Neuronal stem cell (in vitro differentiated cells): Measurements from ENCODE around the gene MTG2.

Source experiments
- DNase-seq: peaks from one replicate; pipeline ENCODE4 v3.0.0-alpha.2; 2013; ENCODE audit warnings: low spot score
- H2AFZ ChIP-seq: one replicate; pipeline ENCODE4 v1.6.1; 2013; ENCODE audit warnings: mild to moderate bottlenecking, low read length, inconsistent platforms
- H2AK5ac ChIP-seq: 2 replicates; pipeline ENCODE4 v1.6.1; 2013; ENCODE audit warnings: low read depth, mild to moderate bottlenecking, inconsistent platforms, low read length, moderate library complexity, mixed read lengths
- H2BK120ac ChIP-seq: 2 replicates; pipeline ENCODE4 v1.6.1; 2013; ENCODE audit warnings: low read depth, mild to moderate bottlenecking, inconsistent platforms, low read length, moderate library complexity, mixed read lengths
- H2BK12ac ChIP-seq: one replicate; pipeline ENCODE4 v1.6.1; 2013; ENCODE audit warnings: low read length, inconsistent platforms
- H2BK15ac ChIP-seq: 2 replicates; pipeline ENCODE4 v1.6.1; 2013; ENCODE audit warnings: mild to moderate bottlenecking, low read length, inconsistent platforms, mixed read lengths
- H2BK5ac ChIP-seq: one replicate; pipeline ENCODE4 v1.6.1; 2013; ENCODE audit warnings: inconsistent platforms, mild to moderate bottlenecking, low read length, moderate library complexity
- H3K14ac ChIP-seq: one replicate; pipeline ENCODE4 v1.6.1; 2013; ENCODE audit warnings: low read length, inconsistent platforms
- H3K18ac ChIP-seq: 2 replicates; pipeline ENCODE4 v1.6.1; 2013; ENCODE audit warnings: low read length, inconsistent platforms
- H3K23ac ChIP-seq: 2 replicates; pipeline ENCODE4 v1.6.1; 2013; ENCODE audit warnings: low read depth, mild to moderate bottlenecking, mixed read lengths, low read length, inconsistent platforms; ENCODE audit not compliant: poor library complexity
- H3K27ac ChIP-seq: replicated peaks from 3 replicates; pipeline ENCODE4 v1.5.1; 2013; ENCODE audit warnings: low read length, inconsistent platforms
- H3K27me3 ChIP-seq, 3 experiments: 2 replicates each; pipeline ENCODE4 v1.6.1; 2013; ENCODE audit warnings: low read length in 3 of 3, mild to moderate bottlenecking in 2 of 3, inconsistent platforms in 1 of 3, low read depth in 1 of 3, mixed read lengths in 1 of 3, moderate library complexity in 1 of 3; ENCODE audit not compliant: control insufficient read depth in 3 of 3, insufficient read depth in 3 of 3
- H3K36me3 ChIP-seq, 2 donors: replicated peaks in 1 of 2; 2 replicates each; pipeline ENCODE4 v1.6.1; 2013; ENCODE audit warnings: low read length in 2 of 2; ENCODE audit not compliant: control insufficient read depth in 2 of 2, insufficient read depth in 2 of 2
- H3K4ac ChIP-seq: 2 replicates; pipeline ENCODE4 v1.6.1; 2013; ENCODE audit warnings: inconsistent platforms, mild to moderate bottlenecking, low read length, moderate library complexity
- H3K4me1 ChIP-seq, 2 donors: 1 replicate in 1 of 2; 2 replicates in 1 of 2; pipeline ENCODE4 v1.6.1; 2013; ENCODE audit warnings: low read length in 2 of 2, low read depth in 1 of 2; ENCODE audit not compliant: control insufficient read depth in 2 of 2, insufficient read depth in 1 of 2
- H3K4me2 ChIP-seq: one replicate; pipeline ENCODE4 v1.6.1; 2013; ENCODE audit warnings: mild to moderate bottlenecking, low read length, inconsistent platforms; ENCODE audit not compliant: insufficient read depth, poor library complexity, severe bottlenecking
- H3K4me3 ChIP-seq, 2 donors: 2 replicates each; pipeline ENCODE4 v1.5.1; 2013; ENCODE audit warnings: low read length in 2 of 2, mild to moderate bottlenecking in 2 of 2, inconsistent platforms in 1 of 2, moderate library complexity in 1 of 2
- H3K79me1 ChIP-seq: one replicate; pipeline ENCODE4 v1.6.1; 2013; ENCODE audit warnings: low read depth, mild to moderate bottlenecking, inconsistent platforms, low read length, moderate library complexity
- H3K9ac ChIP-seq: one replicate; pipeline ENCODE4 v1.6.1; 2013; ENCODE audit warnings: mild to moderate bottlenecking, low read depth, low read length, inconsistent platforms; ENCODE audit not compliant: poor library complexity
- H3K9me3 ChIP-seq, 2 donors: replicated peaks in 1 of 2; 2 replicates each; pipeline versions ENCODE3 to v1.6.1; 2013; ENCODE audit warnings: low read length in 2 of 2, mild to moderate bottlenecking in 2 of 2, inconsistent platforms in 1 of 2, low read depth in 1 of 2, mixed read lengths in 1 of 2, moderate library complexity in 1 of 2; ENCODE audit not compliant: control insufficient read depth in 2 of 2, insufficient read depth in 1 of 2
- H4K8ac ChIP-seq: one replicate; pipeline ENCODE4 v1.6.1; 2013; ENCODE audit warnings: low read depth, mild to moderate bottlenecking, inconsistent platforms, low read length, moderate library complexity
- H4K91ac ChIP-seq: one replicate; pipeline ENCODE4 v1.6.1; 2013; ENCODE audit warnings: low read length, low read depth, mild to moderate bottlenecking, inconsistent platforms; ENCODE audit not compliant: poor library complexity
- WGBS, 2 donors: extraction: QIAGEN DNeasy Blood & Tissue Kit; methylation state at CpG; one replicate each; pipeline ENCODE4 v1.1.7; 2013; ENCODE audit warnings: missing lambda C conversion rate in 2 of 2, mixed read lengths in 1 of 2; ENCODE audit not compliant: insufficient read length in 2 of 2, insufficient replicate concordance in 1 of 2; ENCODE audit errors: extremely low coverage in 2 of 2; 5-methylcytosine and 5-hydroxymethylcytosine counted together

MTG2 gene

DNA sequence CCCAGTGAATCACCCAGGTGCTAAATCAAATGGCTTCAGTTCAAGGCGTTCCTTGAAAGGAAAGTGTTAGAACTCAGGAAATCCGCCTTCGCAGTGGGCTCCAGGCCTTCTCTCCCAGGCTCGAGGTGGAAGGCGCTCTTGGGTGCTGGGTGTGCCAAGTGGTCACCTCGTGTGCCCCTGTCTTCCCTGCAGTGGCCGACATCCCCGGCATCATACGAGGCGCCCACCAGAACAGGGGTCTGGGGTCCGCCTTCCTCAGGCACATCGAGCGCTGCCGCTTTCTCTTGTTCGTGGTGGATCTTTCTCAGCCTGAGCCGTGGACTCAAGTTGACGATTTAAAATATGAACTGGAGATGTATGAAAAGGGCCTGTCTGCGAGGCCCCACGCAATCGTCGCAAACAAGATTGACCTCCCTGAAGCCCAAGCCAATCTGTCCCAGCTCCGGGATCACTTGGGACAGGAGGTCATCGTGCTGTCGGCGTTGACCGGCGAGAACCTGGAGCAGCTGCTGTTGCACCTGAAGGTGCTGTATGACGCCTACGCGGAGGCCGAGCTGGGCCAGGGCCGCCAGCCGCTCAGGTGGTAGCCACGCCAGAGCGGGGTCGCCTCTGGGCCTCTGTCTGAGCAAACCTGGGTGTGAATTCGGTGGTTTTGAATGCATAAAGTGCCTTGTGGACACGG, 17.8 kb downstream of the MTG2 start:
- Histone ChIP-seq H3K79me1 (peaks cover 4% of the 10 kb centered on the region), H2AK5ac (no peak overlapping the region), H3K27me3 (no peaks in the 10 kb centered on the region), H2BK120ac (no peak overlapping the region), H3K4me1 (no peaks in the 10 kb centered on the region), H3K4me2 (no peak overlapping the region), H2BK15ac (no peak overlapping the region), H2BK12ac (no peak overlapping the region), H3K36me3 (peaks cover 29 to 63% of the 10 kb centered on the region in 2 donors), H3K27ac (no peak overlapping the region), H3K9me3 (peaks cover 0 to 2% of the 10 kb centered on the region in 2 donors), H3K9ac (no peak overlapping the region), H3K4me3 (no peak overlapping the region), H3K18ac (no peak overlapping the region), H3K14ac (no peak overlapping the region), H4K8ac (no peak overlapping the region), H4K91ac (no peak overlapping the region), H2BK5ac (no peak overlapping the region), H3K4ac (no peak overlapping the region), H3K23ac (peak overlapping the region; percentile 43), H2AFZ (no peak overlapping the region)
- no CpG with 5 or more reads among the region's 38 CpGs for WGBS, 2 donors
- DNase-seq = no peak

DNA sequence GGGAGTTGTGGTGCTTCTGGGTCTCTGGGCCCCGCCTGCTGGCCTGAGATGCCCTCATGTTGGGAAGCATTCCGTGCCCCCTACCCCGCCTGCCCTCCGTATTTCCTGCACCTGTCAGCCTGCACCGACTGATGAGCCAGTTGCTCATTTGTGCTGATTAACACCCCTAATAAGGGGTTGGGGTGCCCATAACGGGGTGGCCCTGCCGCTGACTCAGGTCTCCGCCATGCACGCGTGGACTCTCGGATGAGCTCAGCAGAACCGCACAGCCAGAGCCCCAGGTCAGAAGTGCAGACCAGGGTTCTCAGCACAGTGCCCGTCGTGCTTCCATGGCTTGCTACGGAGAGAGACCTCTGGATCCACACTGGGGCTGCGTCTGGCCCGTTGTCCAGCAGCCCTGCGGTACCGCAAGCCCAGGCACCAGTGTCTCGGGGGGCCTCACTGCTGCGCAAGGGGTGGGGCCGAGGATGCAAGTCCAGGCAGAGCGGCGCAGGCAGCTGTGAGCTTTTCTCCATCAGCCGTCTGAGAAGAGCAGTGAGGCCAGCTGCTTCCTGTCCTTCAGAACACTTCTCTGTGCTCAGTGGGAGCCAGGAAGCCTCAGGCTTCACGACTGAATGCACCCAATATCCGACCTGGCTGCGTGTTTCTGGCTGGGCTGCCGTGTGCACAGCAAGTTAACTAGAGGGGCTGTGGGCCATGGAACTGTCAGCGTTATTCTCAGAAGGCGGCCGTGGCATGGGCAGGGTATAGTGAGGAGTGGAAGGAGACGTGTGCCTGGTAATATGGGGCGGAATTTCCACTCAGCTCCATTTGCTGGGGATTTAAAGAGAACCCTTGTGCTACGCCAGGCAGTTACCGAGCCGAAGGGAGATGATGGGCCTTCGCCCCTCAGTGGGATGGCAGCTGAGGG, 18.6 kb downstream of the MTG2 start:
- Histone ChIP-seq H3K9ac (peak overlapping the region; percentile 4), H3K4me2 (no peak overlapping the region), H3K27ac (no peak overlapping the region), H3K79me1 (peaks cover 4% of the 10 kb centered on the region), H3K14ac (no peak overlapping the region), H3K23ac (peak overlapping the region; percentile 43), H2AFZ (no peak overlapping the region), H2BK120ac (no peak overlapping the region), H2BK15ac (no peak overlapping the region), H3K36me3 (peaks cover 29 to 55% of the 10 kb centered on the region in 2 donors), H3K27me3 (no peaks in the 10 kb centered on the region), H3K18ac (no peak overlapping the region), H3K4me1 (no peaks in the 10 kb centered on the region), H3K9me3 (peaks cover 0 to 2% of the 10 kb centered on the region in 2 donors), H3K4ac (no peak overlapping the region), H2BK5ac (no peak overlapping the region), H3K4me3 (peak overlapping the region in 1 of 2 donors; percentile 28), H2BK12ac (no peak overlapping the region), H4K91ac (no peak overlapping the region), H2AK5ac (no peak overlapping the region), H4K8ac (no peak overlapping the region)
- WGBS, 2 donors = no CpG with 5 or more reads among the region's 38 CpGs
- DNase-seq = no peak

DNA sequence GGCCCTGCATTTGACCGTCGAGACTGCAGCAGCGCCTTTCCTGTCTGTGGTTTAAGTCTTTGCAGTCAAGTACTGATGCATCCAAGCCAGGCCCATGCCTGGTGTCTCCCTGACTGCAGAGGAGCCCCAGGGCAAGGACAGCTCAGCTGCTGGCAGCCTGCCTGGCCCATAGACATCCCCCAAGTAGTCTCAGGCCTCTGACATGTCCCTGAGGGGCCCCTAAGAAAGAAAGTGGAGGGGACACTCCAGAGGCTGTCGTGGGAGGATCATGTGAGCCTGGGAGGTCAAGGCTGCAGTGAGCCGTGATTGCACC, 19.2 kb downstream of the MTG2 start:
- Histone ChIP-seq H2BK120ac (no peak overlapping the region), H3K9me3 (peaks cover 0 to 2% of the 10 kb centered on the region in 2 donors), H2BK5ac (no peak overlapping the region), H3K36me3 (peaks cover 29 to 54% of the 10 kb centered on the region in 2 donors), H3K79me1 (peaks cover 4% of the 10 kb centered on the region), H4K91ac (no peak overlapping the region), H3K14ac (no peak overlapping the region), H3K4me2 (no peak overlapping the region), H3K4me3 (no peak overlapping the region), H4K8ac (no peak overlapping the region), H3K9ac (no peak overlapping the region), H3K23ac (no peak overlapping the region), H3K4me1 (no peaks in the 10 kb centered on the region), H2AFZ (no peak overlapping the region), H3K18ac (no peak overlapping the region), H2BK15ac (no peak overlapping the region), H3K27ac (no peak overlapping the region), H3K27me3 (no peaks in the 10 kb centered on the region), H2AK5ac (no peak overlapping the region), H2BK12ac (no peak overlapping the region), H3K4ac (no peak overlapping the region)
- no CpG with 5 or more reads among the region's 5 CpGs for WGBS, 2 donors
- no peak for DNase-seq

DNA sequence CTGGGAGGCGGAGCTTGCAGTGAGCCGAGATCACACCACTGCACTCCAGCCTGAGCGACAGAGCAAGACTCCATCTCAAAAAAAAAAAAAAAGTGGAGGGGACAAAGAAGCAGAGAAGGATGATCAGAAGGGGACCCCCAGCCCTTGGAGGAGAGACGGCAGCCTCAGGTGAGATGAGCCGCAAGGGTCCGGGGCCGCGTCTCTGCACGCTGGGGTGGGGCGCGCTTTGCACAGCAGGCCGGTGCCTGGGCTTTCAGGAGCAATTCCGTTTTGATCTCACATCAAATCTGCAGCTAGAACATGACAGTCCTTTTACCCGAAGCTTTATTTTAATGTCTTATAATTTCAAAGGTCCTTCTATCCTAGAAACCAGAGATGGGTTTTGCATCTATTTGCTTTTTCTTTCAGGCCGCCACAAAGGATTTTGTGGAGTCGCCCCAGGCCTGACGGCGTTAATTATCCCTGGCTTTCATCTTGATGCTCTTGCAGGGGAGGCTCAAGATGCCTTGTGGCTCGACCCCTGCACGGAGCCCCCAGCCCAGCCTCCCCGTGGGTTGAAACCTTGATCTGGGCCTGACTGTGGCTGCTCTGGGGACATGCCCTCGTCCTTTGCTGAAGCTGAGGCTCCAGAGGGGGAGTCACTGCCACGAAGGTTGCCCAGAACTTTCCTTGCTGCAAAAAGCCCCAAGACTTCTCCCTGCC, 20.0 kb downstream of the MTG2 start:
- Histone ChIP-seq H3K14ac (no peak overlapping the region), H3K4me3 (no peak overlapping the region), H3K23ac (no peak overlapping the region), H3K18ac (no peak overlapping the region), H4K8ac (no peak overlapping the region), H3K27me3 (no peaks in the 10 kb centered on the region), H3K9me3 (peaks cover 0 to 2% of the 10 kb centered on the region in 2 donors), H2AFZ (no peak overlapping the region), H3K27ac (no peak overlapping the region), H3K36me3 (peaks cover 26 to 47% of the 10 kb centered on the region in 2 donors), H2BK120ac (no peak overlapping the region), H3K4ac (no peak overlapping the region), H2BK12ac (no peak overlapping the region), H3K9ac (no peak overlapping the region), H3K4me2 (no peak overlapping the region), H2AK5ac (no peak overlapping the region), H2BK15ac (no peak overlapping the region), H3K4me1 (peaks cover 0 to under 1% of the 10 kb centered on the region in 2 donors), H2BK5ac (no peak overlapping the region), H3K79me1 (peaks cover 4% of the 10 kb centered on the region), H4K91ac (no peak overlapping the region)
- whole genome bisulfite sequencing, 2 donors = no CpG with 5 or more reads among the region's 23 CpGs
- DNase-seq = no peak
